H1 (cell line): ENCODE results near the gene MXI1. TPM values are rescaled to one million over a fixed set of nuclear protein-coding genes. Genes with fewer than 3 reads are reported as not detected.

ENCODE experiments used
- CTCF ChIA-PET: fragments of 300-600 bp; sonication (Branson Sonifier 250); formaldehyde crosslinking; loops from one replicate; lab custom pipeline; 2021; ENCODE audit not compliant: partially characterized antibody; lab: Charles Lee
- POLR2A ChIA-PET: fragments of 300-600 bp; sonication (Branson Sonifier 250); formaldehyde crosslinking; loops from one replicate; lab custom pipeline; 2021; ENCODE audit warnings: inconsistent platforms; ENCODE audit not compliant: partially characterized antibody; lab: Charles Lee
- DNase-seq, 2 experiments: peaks; one replicate each; pipeline versions ENCODE4 v3.0.0 to v3.0.0-alpha.2; 2010 to 2022; ENCODE audit warnings: low spot score in 2 of 2, low read depth in 1 of 2, mixed read lengths in 1 of 2
- FAIRE-seq: peaks from 2 replicates; lab custom pipeline; 2011; peaks lifted over from hg19 to GRCh38; lab: Jason Lieb, UNC
- H2AFZ ChIP-seq: 2 replicates; pipeline ENCODE4 v1.8.1; 2012; ENCODE audit warnings: low read length, inconsistent platforms
- H2AK5ac ChIP-seq: 2 replicates; pipeline ENCODE4 v1.6.1; 2013; ENCODE audit warnings: low read depth, low read length
- H2BK120ac ChIP-seq: replicated peaks from 2 replicates; pipeline ENCODE3; 2013; ENCODE audit warnings: low read depth, low read length, inconsistent platforms
- H2BK12ac ChIP-seq: 2 replicates; pipeline ENCODE4 v1.6.1; 2013; ENCODE audit warnings: low read depth, low read length
- H2BK15ac ChIP-seq: 2 replicates; pipeline ENCODE4 v1.6.1; 2013; ENCODE audit warnings: low read length
- H2BK20ac ChIP-seq: 2 replicates; pipeline ENCODE4 v1.6.1; 2013; ENCODE audit warnings: low read length
- H2BK5ac ChIP-seq: 2 replicates; pipeline ENCODE4 v1.6.1; 2013; ENCODE audit warnings: low read depth, low read length
- H3K14ac ChIP-seq: 2 replicates; pipeline ENCODE4 v1.6.1; 2013; ENCODE audit warnings: inconsistent platforms; ENCODE audit not compliant: insufficient read length
- H3K18ac ChIP-seq: 2 replicates; pipeline ENCODE4 v1.6.1; 2013; ENCODE audit warnings: low read length; ENCODE audit errors: extremely low read depth
- H3K23ac ChIP-seq: 2 replicates; pipeline ENCODE4 v1.6.1; 2013; ENCODE audit warnings: inconsistent platforms; ENCODE audit not compliant: insufficient read length
- H3K23me2 ChIP-seq: 2 replicates; pipeline ENCODE4 v1.6.1; 2013; ENCODE audit warnings: low read depth, low read length
- H3K27ac ChIP-seq: 2 replicates; pipeline ENCODE4 v1.6.1; 2011; ENCODE audit warnings: low read depth, low read length, inconsistent platforms
- H3K27me3 ChIP-seq, 4 experiments: replicated peaks in 1 of 4; 1 replicate in 1 of 4; 2 replicates in 3 of 4; pipeline versions ENCODE4 v1.6.1 to v1.8.1; 2011 to 2013; ENCODE audit warnings: low read length in 3 of 4, mild to moderate bottlenecking in 3 of 4, inconsistent platforms in 2 of 4, mixed read lengths in 2 of 4, moderate library complexity in 1 of 4; ENCODE audit not compliant: control insufficient read depth in 3 of 4, insufficient read depth in 3 of 4; ENCODE audit errors: extremely low read depth in 1 of 4
- H3K36me3 ChIP-seq, 4 experiments: 2 replicates each; pipeline versions ENCODE4 v1.6.1 to v1.8.1; 2011 to 2013; ENCODE audit warnings: mild to moderate bottlenecking in 4 of 4, low read length in 3 of 4, moderate library complexity in 2 of 4, control low read depth in 1 of 4, inconsistent platforms in 1 of 4; ENCODE audit not compliant: insufficient read depth in 4 of 4, control insufficient read depth in 2 of 4
- H3K4ac ChIP-seq: replicated peaks from 2 replicates; pipeline ENCODE3; 2013; ENCODE audit warnings: low read length, low read depth, mixed read lengths, inconsistent platforms; ENCODE audit not compliant: insufficient read length
- H3K4me1 ChIP-seq, 4 experiments: replicated peaks in 1 of 4; 1 replicate in 1 of 4; 2 replicates in 3 of 4; pipeline versions ENCODE4 v1.6.1 to v1.8.1; 2011 to 2013; ENCODE audit warnings: low read length in 3 of 4, inconsistent platforms in 2 of 4, mixed read lengths in 1 of 4; ENCODE audit not compliant: insufficient read depth in 4 of 4, control insufficient read depth in 3 of 4
- H3K4me2 ChIP-seq, 2 experiments: 2 replicates each; pipeline versions ENCODE4 v1.6.1 to v1.8.1; 2011 to 2013; ENCODE audit warnings: low read depth in 2 of 2, low read length in 2 of 2, control low read depth in 1 of 2, inconsistent platforms in 1 of 2, mild to moderate bottlenecking in 1 of 2; ENCODE audit not compliant: insufficient read depth in 1 of 2
- H3K4me3 ChIP-seq, 4 experiments: fragments of 200-600, 300-600 bp in 1 of 4; sonication (generic), shearing (Covaris generic), sonication (Bioruptor Twin) in 1 of 4; 2 replicates each; pipeline versions ENCODE4 v1.5.1 to v1.8.1; 2011 to 2016; ENCODE audit warnings: low read length in 4 of 4, low read depth in 3 of 4, control low read depth in 2 of 4, inconsistent platforms in 2 of 4, mild to moderate bottlenecking in 2 of 4, mixed read lengths in 1 of 4, moderate library complexity in 1 of 4; ENCODE audit not compliant: insufficient read depth in 2 of 4; ENCODE audit errors: extremely low read depth in 1 of 4
- H3K56ac ChIP-seq: replicated peaks from 2 replicates; pipeline ENCODE3; 2013; ENCODE audit warnings: low read depth, mild to moderate bottlenecking, mixed read lengths, low read length, inconsistent platforms; ENCODE audit not compliant: insufficient read length
- H3K79me1 ChIP-seq: 2 replicates; pipeline ENCODE4 v1.6.1; 2013; ENCODE audit warnings: low read depth, low read length, control low read depth
- H3K79me2 ChIP-seq, 2 experiments: 2 replicates each; pipeline versions ENCODE4 v1.6.1 to v1.8.1; 2012 to 2013; ENCODE audit warnings: low read length in 2 of 2, mild to moderate bottlenecking in 2 of 2, inconsistent platforms in 1 of 2; ENCODE audit not compliant: insufficient read depth in 2 of 2, control insufficient read depth in 1 of 2
- H3K9ac ChIP-seq, 4 experiments: replicated peaks in 1 of 4; 1 replicate in 1 of 4; 2 replicates in 3 of 4; pipeline versions ENCODE4 v1.6.1 to v1.8.1; 2011 to 2013; ENCODE audit warnings: low read depth in 3 of 4, low read length in 3 of 4, control low read depth in 2 of 4, mild to moderate bottlenecking in 2 of 4, moderate library complexity in 2 of 4, inconsistent platforms in 1 of 4; ENCODE audit errors: extremely low read depth in 1 of 4
- H3K9me3 ChIP-seq, 2 experiments: 2 replicates each; pipeline versions ENCODE4 v1.6.1 to v1.8.1; 2012 to 2013; ENCODE audit warnings: mild to moderate bottlenecking in 2 of 2, moderate library complexity in 2 of 2, control low read depth in 1 of 2, inconsistent platforms in 1 of 2, low read depth in 1 of 2, low read length in 1 of 2, mixed read lengths in 1 of 2; ENCODE audit not compliant: insufficient read depth in 2 of 2
- H4K20me1 ChIP-seq, 2 experiments: replicated peaks in 1 of 2; 2 replicates each; pipeline versions ENCODE3 to v1.8.1; 2011 to 2013; ENCODE audit warnings: inconsistent platforms in 2 of 2, low read length in 2 of 2, mild to moderate bottlenecking in 1 of 2; ENCODE audit not compliant: insufficient read depth in 2 of 2, control insufficient read depth in 1 of 2
- H4K5ac ChIP-seq: 2 replicates; pipeline ENCODE4 v1.6.1; 2013; ENCODE audit warnings: low read length, low read depth, mixed read lengths, inconsistent platforms; ENCODE audit not compliant: insufficient read length
- H4K8ac ChIP-seq: 2 replicates; pipeline ENCODE4 v1.8.0; 2013; ENCODE audit warnings: mild to moderate bottlenecking, moderate library complexity, low read length, inconsistent platforms; ENCODE audit not compliant: insufficient read depth; ENCODE audit errors: extremely low read depth
- H4K91ac ChIP-seq: replicated peaks from 2 replicates; pipeline ENCODE3; 2013; ENCODE audit warnings: low read length, mixed read lengths, inconsistent platforms; ENCODE audit not compliant: insufficient read length
- BCL11A ChIP-seq, 2 experiments: IDR thresholded peaks; one replicate each; pipeline ENCODE4 v1.6.1; 2011; ENCODE audit warnings: low read depth in 2 of 2, low read length in 2 of 2, mild to moderate bottlenecking in 2 of 2
- GABPA ChIP-seq: IDR thresholded peaks from 2 replicates; pipeline ENCODE4 v1.6.1; 2011; ENCODE audit warnings: mild to moderate bottlenecking, low read length, moderate library complexity, borderline replicate concordance; ENCODE audit not compliant: insufficient read depth
- HDAC6 ChIP-seq: IDR thresholded peaks from one replicate; pipeline ENCODE4 v1.7.1; 2012; ENCODE audit warnings: low read depth, mild to moderate bottlenecking, inconsistent platforms, low read length, moderate library complexity
- NANOG ChIP-seq: IDR thresholded peaks from 2 replicates; pipeline ENCODE4 v1.6.1; 2011; ENCODE audit warnings: low read length, low read depth, mild to moderate bottlenecking, inconsistent platforms; ENCODE audit not compliant: insufficient read depth, poor library complexity, severe bottlenecking
- RAD21 ChIP-seq, 2 experiments: IDR thresholded peaks in 1 of 2; conservative IDR thresholded peaks in 1 of 2; 2 replicates each; pipeline ENCODE4 v1.6.1; 2011; ENCODE audit warnings: low read depth in 2 of 2, low read length in 2 of 2, improper control_type of control experiment in 1 of 2, inconsistent platforms in 1 of 2, mild to moderate bottlenecking in 1 of 2, moderate library complexity in 1 of 2
- RBBP5 ChIP-seq: IDR thresholded peaks from 2 replicates; pipeline ENCODE4 v1.7.1; 2012; ENCODE audit warnings: low read depth, mild to moderate bottlenecking, inconsistent platforms, low read length, moderate library complexity, borderline replicate concordance
- WGBS, 2 experiments: shearing (Covaris generic) in 1 of 2; methylation state at CpG; one replicate each; pipeline versions ENCODE4 v1.1.6 to v1.1.7; 2013 to 2015; ENCODE audit warnings: low lambda C conversion rate in 2 of 2, mixed read lengths in 2 of 2, inconsistent platforms in 1 of 2, low coverage in 1 of 2, missing lambda C conversion rate in 1 of 2; ENCODE audit not compliant: insufficient replicate concordance in 2 of 2, insufficient coverage in 1 of 2, insufficient read length in 1 of 2; ENCODE audit errors: extremely low coverage in 1 of 2, missing lambda C conversion rate in 1 of 2; 5-methylcytosine and 5-hydroxymethylcytosine counted together
- polyA plus RNA-seq, 7 experiments: library from polyadenylated mRNA; depleted of rRNA in 3 of 7; stranded (reverse) in 5 of 7; unstranded in 2 of 7; fragments of >200 nt in 5 of 7; fragments of 200-250 nt in 2 of 7; gene quantifications; 1 replicate in 5 of 7; 2 replicates in 1 of 7; 4 replicates in 1 of 7; pipeline versions ENCODE4 v1.2.1 to v1.2.3, GENCODE V29; 2011 to 2013; ENCODE audit warnings: missing spikeins in 2 of 7, mixed read lengths in 2 of 7
- total RNA-seq: library from RNA; stranded (reverse); fragmentation: NEBNext Ultra II Directional; extraction: Animal tissue kit (Norgen Biotek cat#: 25700); gene quantifications from 2 replicates; pipeline ENCODE4 v1.2.1, GENCODE V29; 2021
- TF ChIP-seq, protein P1 (sequence below): IDR thresholded peaks from 2 replicates; pipeline ENCODE4 v1.6.1; 2012; ENCODE audit warnings: low read length, inconsistent platforms

Gene MXI1
- total and polyA plus RNA-seq, 2 of the 8 experiments (the other 6 are each of a cell fraction or from before 2014, with no cell fraction given): 5.7 to 8.8 TPM

DNA sequence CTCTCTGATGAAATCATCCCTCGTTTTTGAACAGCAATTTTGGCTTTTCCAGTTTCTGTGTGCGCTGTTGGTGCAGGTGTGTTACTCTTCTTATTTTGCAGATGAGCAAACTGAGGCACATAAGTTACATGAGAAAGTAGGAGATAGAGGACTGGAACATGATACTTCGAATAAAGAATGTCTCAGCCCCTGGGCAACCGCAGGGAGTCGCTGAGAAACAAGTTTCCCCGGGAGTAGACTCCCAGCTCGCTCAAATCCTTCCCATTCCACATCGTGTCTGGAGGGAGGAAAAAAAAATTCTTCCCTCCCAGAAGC is 18.0 kb downstream of the MXI1 start:
- Histone ChIP-seq H4K91ac (no peak overlapping the region), H3K9ac (no peak overlapping the region)

More for the DNA sequence above, 18.0 kb downstream of the MXI1 start:
- H3K79me2 ChIP-seq: no peaks in the 10 kb centered on the region
- H3K27me3 ChIP-seq: peaks cover 0 to 3% (median 0%) of the 10 kb centered on the region in 4 experiments; a peak in 2 of 7 replicates
- no peak overlapping the region for H4K5ac ChIP-seq
- no peaks in the 10 kb centered on the region for H3K9me3 ChIP-seq
- H3K23ac ChIP-seq: no peak overlapping the region
- ChIA-PET CTCF (interaction anchor here (0.6 to 17.9 kb wide), 9 partner anchors 16 to 341 kb away, joined by 3 to 333 read pairs (median 4); partner anchors contain the start of gene MXI1), POLR2A (interaction anchor here (1.0 to 9.6 kb wide), 2 partner anchors 11 to 16 kb away, joined by 3 to 121 read pairs; partner anchors contain the start of gene MXI1)
- H3K4ac ChIP-seq: no peak overlapping the region
- H3K36me3 ChIP-seq: no peaks in the 10 kb centered on the region
- no peak overlapping the region for H2BK12ac ChIP-seq
- no peak overlapping the region for H2AFZ ChIP-seq
- TF ChIP-seq, protein P1, sequence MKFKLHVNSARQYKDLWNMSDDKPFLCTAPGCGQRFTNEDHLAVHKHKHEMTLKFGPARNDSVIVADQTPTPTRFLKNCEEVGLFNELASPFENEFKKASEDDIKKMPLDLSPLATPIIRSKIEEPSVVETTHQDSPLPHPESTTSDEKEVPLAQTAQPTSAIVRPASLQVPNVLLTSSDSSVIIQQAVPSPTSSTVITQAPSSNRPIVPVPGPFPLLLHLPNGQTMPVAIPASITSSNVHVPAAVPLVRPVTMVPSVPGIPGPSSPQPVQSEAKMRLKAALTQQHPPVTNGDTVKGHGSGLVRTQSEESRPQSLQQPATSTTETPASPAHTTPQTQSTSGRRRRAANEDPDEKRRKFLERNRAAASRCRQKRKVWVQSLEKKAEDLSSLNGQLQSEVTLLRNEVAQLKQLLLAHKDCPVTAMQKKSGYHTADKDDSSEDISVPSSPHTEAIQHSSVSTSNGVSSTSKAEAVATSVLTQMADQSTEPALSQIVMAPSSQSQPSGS: no peak
- TF ChIP-seq HDAC6 (no peak), BCL11A (IDR thresholded peaks at IDR 0.05; ENCODE audit: low read depth in 2 of 2, low read length in 2 of 2) (no peak), RAD21 (IDR thresholded peaks at IDR 0.05 in 1 of 2, conservative IDR thresholded peaks at IDR 0.05 in 1 of 2; ENCODE audit: low read depth in 2 of 2, low read length in 2 of 2) (no peak), NANOG (no peak), GABPA (no peak), RBBP5 (no peak)
- H4K8ac ChIP-seq: no peak overlapping the region
- no peak overlapping the region for H3K56ac ChIP-seq
- DNase-seq (no peak), FAIRE-seq (no peak)
- H2AK5ac ChIP-seq: no peak overlapping the region
- no peak overlapping the region for H3K18ac ChIP-seq
- H3K14ac ChIP-seq: no peak overlapping the region
- WGBS, 2 experiments: 11% methylated on average over 8 of the region's 8 CpGs; no CpG with 5 or more reads in 1 of the 2 experiments
- H3K27ac ChIP-seq: no peak overlapping the region
- no peak overlapping the region for H2BK5ac ChIP-seq
- no peak overlapping the region for H2BK20ac ChIP-seq
- no peaks in the 10 kb centered on the region for H3K79me1 ChIP-seq
- no peak overlapping the region for H2BK120ac ChIP-seq
- H4K20me1 ChIP-seq: no peaks in the 10 kb centered on the region
- peaks cover 4% of the 10 kb centered on the region; the same call in 1 of the 2 replicates for H3K23me2 ChIP-seq
- H2BK15ac ChIP-seq: no peak overlapping the region
- H3K4me3 ChIP-seq: peak overlapping the region; percentile 61 to 86 (median 66)
- peaks cover 0 to 13% (median 6%) of the 10 kb centered on the region in 4 experiments; a peak in 6 of 7 replicates for H3K4me1 ChIP-seq
- H3K4me2 ChIP-seq: peak overlapping the region; percentile 54 to 84
